ENCODE results near the gene PRDM15.

Gene PRDM15

DNA sequence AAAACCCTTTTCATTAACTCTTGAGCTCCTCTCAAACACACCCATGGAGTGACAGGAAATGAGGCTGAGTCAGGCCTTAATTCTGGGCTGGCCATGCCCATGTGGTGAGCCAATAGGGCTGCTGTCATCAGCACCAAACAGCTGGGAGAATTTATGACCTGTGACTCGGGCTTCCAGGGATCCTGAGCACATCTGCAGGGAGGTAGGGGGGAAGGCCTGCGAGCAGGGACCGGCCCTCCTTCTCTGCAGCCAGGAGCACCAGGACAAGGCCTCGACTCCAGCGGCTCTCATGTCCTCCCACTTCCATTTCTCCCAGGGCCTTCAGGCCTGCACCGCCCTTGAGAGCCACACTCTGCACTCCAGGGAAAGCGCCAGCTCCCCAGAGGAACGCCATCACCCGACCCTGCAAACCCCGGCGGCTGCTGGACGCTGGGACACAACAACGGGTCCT is 126.9 kb downstream of the PRDM15 start:
- DNase-seq (ENCODE audit: low read depth in 2 of 3, low spot score in 1 of 3), result no peak

DNA sequence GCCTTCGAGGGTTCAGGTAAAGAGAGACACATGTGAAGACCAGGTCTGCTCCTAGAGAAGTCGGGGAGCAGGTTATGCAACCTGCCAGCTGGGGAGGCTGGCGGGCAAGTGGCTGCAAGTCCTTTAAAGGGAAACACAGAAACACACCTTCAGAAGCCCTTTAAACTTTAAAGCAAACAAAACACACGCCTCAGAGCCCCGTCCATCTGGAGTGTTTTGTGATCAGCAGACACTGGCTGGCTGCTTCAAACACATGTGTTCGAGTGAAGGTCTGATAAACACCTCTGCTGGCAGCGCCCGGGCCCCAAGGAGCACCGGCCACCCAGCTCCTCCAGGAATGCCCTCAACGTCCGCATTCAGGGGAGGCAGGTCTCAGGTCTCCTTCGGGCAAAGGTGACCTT is 127.5 kb downstream of the PRDM15 start:
- DNase-seq (ENCODE audit: low read depth in 2 of 3, low spot score in 1 of 3), result no peak

DNA sequence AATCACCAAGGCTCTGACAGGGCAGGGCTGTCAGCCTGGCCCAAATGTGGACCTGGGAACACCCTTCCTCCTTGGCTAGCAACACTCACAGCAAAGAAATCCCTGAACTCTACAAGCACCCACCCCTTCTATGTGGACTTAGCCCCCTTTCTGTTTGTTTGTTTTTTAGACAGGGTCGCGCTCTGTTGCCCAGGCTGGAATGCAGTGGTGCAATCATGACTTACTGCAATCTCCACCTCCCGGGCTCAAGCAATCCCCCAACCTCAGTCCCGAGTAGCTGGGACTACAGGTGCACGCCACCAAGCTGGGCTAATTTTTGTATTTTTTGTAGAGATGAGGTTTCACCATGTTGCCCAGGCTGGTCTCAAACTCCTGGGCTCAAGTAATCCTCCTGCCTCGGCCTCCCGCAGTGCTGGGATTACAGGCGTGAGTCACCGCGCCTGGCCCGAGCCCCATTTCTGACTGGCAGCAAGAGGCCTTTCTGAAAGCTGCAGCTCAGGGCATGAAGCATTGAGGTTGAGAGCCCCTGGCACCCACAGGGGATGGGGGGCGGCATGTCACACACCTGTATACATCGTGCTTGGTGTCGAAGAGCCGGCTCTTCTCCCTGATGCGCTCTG is 128.5 kb downstream of the PRDM15 start:
- no peak for DNase-seq (ENCODE audit: low read depth in 2 of 3, low spot score in 1 of 3)

DNA sequence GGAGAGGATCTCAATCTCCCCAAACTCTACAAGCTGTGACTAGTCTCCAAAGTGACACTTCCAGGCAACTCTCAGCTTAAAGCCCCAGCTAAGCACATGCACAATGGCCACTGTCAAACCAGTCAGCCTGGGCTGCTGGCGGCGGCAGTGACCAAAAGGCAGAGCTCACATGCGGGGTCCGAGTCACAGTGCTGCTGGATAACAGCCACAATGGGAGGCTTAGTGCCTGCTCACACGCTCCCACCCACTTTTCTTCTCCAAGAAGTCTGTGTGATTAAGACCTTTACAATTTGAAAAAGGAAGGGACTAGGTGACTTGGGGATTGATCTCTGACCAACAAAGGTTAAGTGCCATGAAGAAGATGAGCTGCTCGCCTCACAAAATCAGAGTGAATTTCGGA is 129.1 kb downstream of the PRDM15 start:
- DNase-seq (ENCODE audit: low read depth in 2 of 3, low spot score in 1 of 3), result no peak

DNA sequence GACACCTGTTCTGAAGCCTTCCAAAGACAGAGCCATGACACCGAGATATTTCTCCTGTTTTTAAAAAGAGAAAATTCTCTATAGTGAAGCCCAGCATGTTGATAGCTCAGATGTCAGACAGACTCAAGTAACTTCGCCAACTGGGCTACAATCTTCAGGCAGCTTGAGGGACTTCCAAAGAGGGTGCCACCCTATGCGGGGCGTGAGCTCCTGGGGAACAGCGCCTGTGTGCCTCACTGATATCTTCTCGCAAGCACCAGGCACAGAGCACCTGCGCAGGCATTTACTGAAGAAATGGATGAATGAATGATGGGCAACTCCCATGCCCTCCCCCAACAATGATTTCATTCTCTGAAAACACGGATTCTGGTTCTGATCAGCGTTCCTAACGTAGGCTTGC is 129.9 kb downstream of the PRDM15 start:
- no peak for DNase-seq (ENCODE audit: low read depth in 2 of 3, low spot score in 1 of 3)

Data from stimulated activated CD4-positive, alpha-beta T cell treated with anti-CD3 and anti-CD28 coated beads, Interleukin-12 subunit alpha, Interleukin-12 subunit beta, amount 100 ng/mL, for 48 hours (primary cell).